GM19467 (cell line): ENCODE measurements around the gene BEND6.

Source experiments
- ATAC-seq: cut with Tn5 transposase; IDR thresholded peaks from one replicate; pipeline ENCODE4 v1.9.1; 2021; ENCODE audit warnings: mild to moderate bottlenecking, moderate library complexity; ENCODE audit not compliant: unreplicated experiment

Gene BEND6

GRCh38 chr6:56940463-56940862 lies 14.4 kb upstream of the BEND6 start:
- no peak for ATAC-seq

- no peak for ATAC-seq
Observed at GRCh38 chr6:56940977-56941376, 13.9 kb upstream of the BEND6 start.

- no peak for ATAC-seq
Observed at GRCh38 chr6:56944661-56945060, 10.2 kb upstream of the BEND6 start.

- ATAC-seq, result no peak
Observed at GRCh38 chr6:56946368-56946767, 8.5 kb upstream of the BEND6 start.

- no peak for ATAC-seq
Observed at GRCh38 chr6:56947924-56948323, 7.0 kb upstream of the BEND6 start.

GRCh38 chr6:56949265-56949664 lies 5.6 kb upstream of the BEND6 start:
- no peak for ATAC-seq

GRCh38 chr6:56949925-56950495 lies 4.9 kb upstream of the BEND6 start:
- ATAC-seq, result no peak

GRCh38 chr6:56951049-56951831 lies 3.7 kb upstream of the BEND6 start:
- no peak for ATAC-seq

GRCh38 chr6:56953597-56954402 lies 1.1 kb upstream of the BEND6 start:
- no peak for ATAC-seq

- peak; percentile 71 for ATAC-seq
Observed at GRCh38 chr6:56955171-56956155, 556 bp downstream of the BEND6 start.

- no peak for ATAC-seq
Observed at GRCh38 chr6:56956491-56956890, 1.6 kb downstream of the BEND6 start.

- ATAC-seq, result no peak
Observed at GRCh38 chr6:56957856-56958255, 2.9 kb downstream of the BEND6 start.

GRCh38 chr6:56958481-56958880 lies 3.6 kb downstream of the BEND6 start:
- no peak for ATAC-seq

GRCh38 chr6:56959094-56959493 lies 4.2 kb downstream of the BEND6 start:
- no peak for ATAC-seq

- no peak for ATAC-seq
Observed at GRCh38 chr6:56959938-56960337, 5.0 kb downstream of the BEND6 start.

- no peak for ATAC-seq
Observed at GRCh38 chr6:56961151-56961550, 6.2 kb downstream of the BEND6 start.

- no peak for ATAC-seq
Observed at GRCh38 chr6:56962441-56962840, 7.5 kb downstream of the BEND6 start.

GRCh38 chr6:56963043-56963442 lies 8.1 kb downstream of the BEND6 start:
- no peak for ATAC-seq

GRCh38 chr6:56963793-56964192 lies 8.9 kb downstream of the BEND6 start:
- ATAC-seq, result no peak

- no peak for ATAC-seq
Observed at GRCh38 chr6:56965126-56965525, 10.2 kb downstream of the BEND6 start.

- no peak for ATAC-seq
Observed at GRCh38 chr6:56970849-56971248, 15.9 kb downstream of the BEND6 start.
